Neural cell (in vitro differentiated cells): ENCODE measurements around the gene NLN. TPM values are rescaled to one million over a fixed set of nuclear protein-coding genes. Genes with fewer than 3 reads are reported as not detected.

Experiments used
- H2AFZ ChIP-seq: fragments of 200-600, 300-800 bp; sonication (generic), shearing (Covaris generic); 2 replicates; pipeline ENCODE4 v1.6.0; 2014; ENCODE audit warnings: low read depth, mild to moderate bottlenecking, antibody characterized with exemption, low read length, moderate library complexity
- H3F3A ChIP-seq: fragments of 200-600 bp; shearing (Covaris generic); 2 replicates; pipeline ENCODE4 v1.6.1; 2016; ENCODE audit warnings: mild to moderate bottlenecking, moderate library complexity, mixed read lengths, antibody characterized with exemption, low read length; ENCODE audit not compliant: insufficient read depth, poor library complexity, severe bottlenecking
- H3K27ac ChIP-seq: fragments of 200-600, 300-800 bp; sonication (generic), shearing (Covaris generic); 2 replicates; pipeline ENCODE4 v1.5.1; 2014; ENCODE audit warnings: mild to moderate bottlenecking, low read length, moderate library complexity
- H3K27me3 ChIP-seq: fragments of 300-800, 200-600 bp; sonication (generic), shearing (Covaris generic); 2 replicates; pipeline ENCODE4 v1.6.0; 2014; ENCODE audit warnings: mild to moderate bottlenecking, low read depth, low read length, moderate library complexity; ENCODE audit not compliant: insufficient read depth
- H3K36me3 ChIP-seq: fragments of 300-800, 200-600 bp; sonication (generic), shearing (Covaris generic); 2 replicates; pipeline ENCODE4 v1.5.1; 2014; ENCODE audit warnings: mild to moderate bottlenecking, antibody characterized with exemption, low read length, moderate library complexity; ENCODE audit not compliant: insufficient read depth
- H3K4me2 ChIP-seq: fragments of 300-800, 200-600 bp; sonication (generic), shearing (Covaris generic); 2 replicates; pipeline ENCODE4 v1.6.0; 2014; ENCODE audit warnings: mild to moderate bottlenecking, low read length
- H3K4me3 ChIP-seq: fragments of 300-800, 200-600 bp; sonication (generic), shearing (Covaris generic); 2 replicates; pipeline ENCODE4 v1.5.1; 2014; ENCODE audit warnings: mild to moderate bottlenecking, low read length, moderate library complexity
- H3K79me2 ChIP-seq: fragments of 200-600 bp; shearing (Covaris generic); replicated peaks from 2 replicates; pipeline ENCODE4 v1.6.0; 2014; ENCODE audit warnings: mild to moderate bottlenecking, low read length, moderate library complexity; ENCODE audit not compliant: insufficient read depth
- H3K9ac ChIP-seq: fragments of 300-800, 200-600 bp; sonication (generic), shearing (Covaris generic); 2 replicates; pipeline ENCODE4 v1.6.1; 2016; ENCODE audit warnings: mild to moderate bottlenecking, low read length, mixed read lengths
- H3K9me2 ChIP-seq: fragments of 200-600 bp; shearing (Covaris generic); 2 replicates; pipeline ENCODE4 v1.6.1; 2016; ENCODE audit warnings: mild to moderate bottlenecking, low read length, mixed read lengths; ENCODE audit not compliant: insufficient read depth
- H3K9me3 ChIP-seq: fragments of 200-600, 300-800 bp; sonication (generic), shearing (Covaris generic); 2 replicates; pipeline ENCODE4 v1.6.1; 2016; ENCODE audit warnings: mild to moderate bottlenecking, mixed run types, low read length, moderate library complexity, mixed read lengths
- H4K20me1 ChIP-seq: fragments of 200-600 bp; shearing (Covaris generic); 2 replicates; pipeline ENCODE4 v1.6.1; 2016; ENCODE audit warnings: mild to moderate bottlenecking, mixed run types; ENCODE audit not compliant: insufficient read depth
- CTCF ChIP-seq: fragments of 450-650 bp; IDR thresholded peaks from 2 replicates; pipeline ENCODE4 v1.5.1; 2014; ENCODE audit warnings: antibody characterized with exemption, mild to moderate bottlenecking, moderate library complexity; ENCODE audit not compliant: poor library complexity, severe bottlenecking
- EP300 ChIP-seq: fragments of 450-650 bp; conservative IDR thresholded peaks from 2 replicates; pipeline ENCODE4 v1.6.1; 2014; ENCODE audit warnings: antibody characterized with exemption, mild to moderate bottlenecking, moderate library complexity; ENCODE audit not compliant: poor library complexity, severe bottlenecking
- EZH2 ChIP-seq: fragments of 200-600, 300-800 bp; shearing (Covaris generic), sonication (generic); IDR thresholded peaks from 2 replicates; pipeline ENCODE4 v1.6.1; 2014; ENCODE audit warnings: antibody characterized with exemption, low read length, borderline replicate concordance, mild to moderate bottlenecking; ENCODE audit not compliant: insufficient read depth, poor library complexity, severe bottlenecking
- MXI1 ChIP-seq: fragments of 450-650 bp; conservative IDR thresholded peaks from 2 replicates; pipeline ENCODE4 v1.6.1; 2014; ENCODE audit warnings: antibody characterized with exemption, mild to moderate bottlenecking; ENCODE audit not compliant: poor library complexity, severe bottlenecking
- POLR2AphosphoS5 ChIP-seq: IDR thresholded peaks from 2 replicates; pipeline ENCODE4 v1.6.1; 2012
- RAD21 ChIP-seq: fragments of 450-650 bp; conservative IDR thresholded peaks from 2 replicates; pipeline ENCODE4 v1.6.1; 2014; ENCODE audit warnings: antibody characterized with exemption, mild to moderate bottlenecking, moderate library complexity
- REST ChIP-seq: IDR thresholded peaks from 2 replicates; pipeline ENCODE4 v1.6.1; 2012; ENCODE audit warnings: borderline replicate concordance
- SMC3 ChIP-seq: fragments of 450-650 bp; conservative IDR thresholded peaks from 2 replicates; pipeline ENCODE4 v1.6.1; 2014; ENCODE audit warnings: antibody characterized with exemption, mild to moderate bottlenecking, moderate library complexity; ENCODE audit not compliant: poor library complexity
- TAF1 ChIP-seq: IDR thresholded peaks from 2 replicates; pipeline ENCODE4 v1.6.1; 2012; ENCODE audit warnings: low read depth
- polyA plus RNA-seq: library from polyadenylated mRNA; depleted of rRNA; stranded (reverse); fragments of >200 nt; gene quantifications from 2 replicates; pipeline ENCODE4 v1.2.3, GENCODE V29; 2014

NLN gene
- polyA plus RNA-seq, 1 donor from 2014 or later, result 18.7 TPM

GRCh38 chr5:65855766-65856315 is 133.8 kb downstream of the NLN start:
- Histone ChIP-seq H3K9me3 (no peaks in the 10 kb centered on the region), H3K27me3 (no peaks in the 10 kb centered on the region), H2AFZ (no peak overlapping the region), H3F3A (no peaks in the 10 kb centered on the region), H3K9me2 (no peaks in the 10 kb centered on the region), H3K4me2 (no peak overlapping the region), H3K4me3 (no peak overlapping the region), H4K20me1 (no peaks in the 10 kb centered on the region), H3K36me3 (no peaks in the 10 kb centered on the region), H3K9ac (no peak overlapping the region), H3K27ac (no peak overlapping the region), H3K79me2 (no peaks in the 10 kb centered on the region)
- TF ChIP-seq REST (no peak), MXI1 (no peak), POLR2AphosphoS5 (no peak), TAF1 (no peak), CTCF (no peak), RAD21 (no peak), EZH2 (no peak), SMC3 (no peak), EP300 (no peak)

- Histone ChIP-seq H3K9me3 (no peaks in the 10 kb centered on the region), H3K27me3 (no peaks in the 10 kb centered on the region), H3K4me3 (no peak overlapping the region), H4K20me1 (no peaks in the 10 kb centered on the region), H3K79me2 (no peaks in the 10 kb centered on the region), H2AFZ (no peak overlapping the region), H3K9ac (no peak overlapping the region), H3K9me2 (no peaks in the 10 kb centered on the region), H3K4me2 (no peak overlapping the region), H3F3A (no peaks in the 10 kb centered on the region), H3K27ac (no peak overlapping the region), H3K36me3 (no peaks in the 10 kb centered on the region)
- TF ChIP-seq REST, result no peak
- no peak for TF ChIP-seq CTCF
- no peak for TF ChIP-seq EP300
- no peak for TF ChIP-seq MXI1
Measured at GRCh38 chr5:65856520-65856919, 134.5 kb downstream of the NLN start.
